ENCODE results near the gene PIP5K1C. TPM values are rescaled to one million over a fixed set of nuclear protein-coding genes. Genes with fewer than 3 reads are reported as not detected.

The PIP5K1C gene
- total and polyA plus RNA-seq, 9 of the 15 experiments (the other 6 are each of a cell fraction or from before 2014, with no cell fraction given) = 0.38 to 22.1 (median 4.1) TPM

- TF ChIP-seq SRSF1 (IDR thresholded peaks at IDR 0.05; ENCODE audit: low read depth, low read length) = no peak
- no peak for TF ChIP-seq RBM14 (IDR thresholded peaks at IDR 0.05; ENCODE audit: borderline replicate concordance, insufficient read depth, low read depth, low read length)
- 0 out of 2 replicates have a peak, but pooled peaks have one; percentile 24 for TF ChIP-seq CTBP1 (IDR thresholded peaks at IDR 0.05; ENCODE audit: borderline replicate concordance)
- peak; percentile 99 for TF ChIP-seq BHLHE40 (IDR thresholded peaks at IDR 0.05; ENCODE audit: low read length)
Observed at GRCh38 chr19:3612901-3613741, 87.1 kb downstream of the PIP5K1C start (continued).

- no peak for DNase-seq (ENCODE audit: extremely low read depth in 1 of 4, low spot score in 3 of 4)
- Histone ChIP-seq H3K27ac (ENCODE audit: extremely low read depth, low read depth, low read length) (peak overlapping the region; percentile 76; the same call in 2 of the 3 replicates), H4K20me1 (replicated peaks; ENCODE audit: control insufficient read depth, insufficient read depth, low read length) (no peaks in the 10 kb centered on the region), H3K9me1 (ENCODE audit: control insufficient read depth, insufficient read depth, low read length) (no peaks in the 10 kb centered on the region), H3K9me3 (replicated peaks; ENCODE audit: control insufficient read depth, insufficient read depth, low read depth, low read length) (no peaks in the 10 kb centered on the region; the same call in 1 of the 2 replicates), H3K4me1 (replicated peaks in 1 of 2; ENCODE audit: control insufficient read depth in 2 of 2, insufficient read depth in 2 of 2, low read length in 2 of 2) (peaks cover 30 to 88% of the 10 kb centered on the region in 2 experiments), H2AFZ (ENCODE audit: low read depth, low read length) (no peak overlapping the region), H3K79me2 (ENCODE audit: control insufficient read depth, insufficient read depth, low read length) (peaks cover 14% of the 10 kb centered on the region; the same call in 2 of the 3 replicates), H3K4me2 (ENCODE audit: insufficient read depth, low read length) (no peak overlapping the region), H3K9ac (ENCODE audit: insufficient read depth in 1 of 2, low read depth in 2 of 2, low read length in 2 of 2) (peak overlapping the region; percentile 30 to 86; a peak in 3 of 4 replicates), H3K27me3 (ENCODE audit: control insufficient read depth in 2 of 2, insufficient read depth in 2 of 2, low read length in 2 of 2) (no peaks in the 10 kb centered on the region), H3K4me3 (no peak overlapping the region), H3K36me3 (ENCODE audit: control insufficient read depth, insufficient read depth, low read length) (peaks cover 64% of the 10 kb centered on the region)
- ATAC-seq = no peak
- in situ Hi-C loops (cut with MboI) (no loop called here), intact Hi-C loops (cut with micrococcal nuclease) (no loop called here)
- TF ChIP-seq RBM22 (IDR thresholded peaks at IDR 0.05; ENCODE audit: low read depth, low read length, poor library complexity, severe bottlenecking) (peak; percentile 19), PTTG1 (tag; IDR thresholded peaks at IDR 0.05; ENCODE audit: low read depth) (no peak), POLR2G (IDR thresholded peaks at IDR 0.05; ENCODE audit: low read depth, low read length) (peak; percentile 70)
- BruUV-seq (replicated peaks) = no TSS peak
- 96% methylated on average over 14 of the region's 33 CpGs for WGBS (ENCODE audit: insufficient coverage, low coverage, missing lambda C conversion rate)
- CTCF ChIA-PET (ENCODE audit: low intra/inter-chr PET ratio) = no interaction called here
- POLR2A ChIA-PET = interaction anchor here (0.9 to 1.0 kb wide), 3 partner anchors 14 to 56 kb away, joined by 3 to 5 read pairs (median 3); no protein-coding TSS in a partner anchor
- no peak for FAIRE-seq
Observed at GRCh38 chr19:3612330-3612729, 87.9 kb downstream of the PIP5K1C start.
